PC-3 (cell line): Measurements from ENCODE around the gene FARS2.

Source experiments
- CTCF ChIP-seq: fragments of 300-600 bp; sonication (generic); conservative IDR thresholded peaks from 2 replicates; pipeline ENCODE4 v1.5.1; 2017; ENCODE audit warnings: antibody characterized with exemption, low read depth, mild to moderate bottlenecking, low read length
- EZH2phosphoT487 ChIP-seq: fragments of 300-600 bp; sonication (generic); IDR thresholded peaks from 2 replicates; pipeline ENCODE4 v1.6.1; 2018; ENCODE audit warnings: mild to moderate bottlenecking, antibody characterized with exemption, low read length, borderline replicate concordance

- TF ChIP-seq CTCF (no peak), EZH2phosphoT487 (no peak)
Observed at GRCh38 chr6:5307058-5307457, 45.7 kb downstream of the FARS2 start.
